ENCODE measurements around the gene DNM2.

The DNM2 gene

DNA sequence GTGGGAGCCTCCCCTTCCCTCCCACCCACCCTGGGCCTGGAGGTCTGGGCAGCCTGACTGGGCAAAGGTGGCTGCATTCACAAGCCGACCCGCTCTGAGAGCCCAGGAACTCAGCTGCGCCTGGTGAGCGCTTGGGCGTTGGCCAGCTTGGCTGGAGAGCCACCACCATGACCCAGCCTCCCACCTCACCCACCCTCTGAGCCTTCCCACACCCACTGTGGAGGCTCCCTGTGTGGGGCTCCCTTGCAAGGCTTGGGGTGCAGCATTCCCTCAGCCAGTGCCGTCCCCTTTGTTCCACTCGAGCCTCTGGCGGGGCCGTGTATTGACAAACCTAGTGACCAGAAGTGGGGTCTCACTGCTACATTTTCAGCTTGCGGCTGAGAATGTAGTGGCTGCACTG lies 31.7 kb upstream of the DNM2 start:
- Histone ChIP-seq H3K27ac (ENCODE audit: low read length, poor library complexity, severe bottlenecking) (no peak overlapping the region), H2BK12ac (ENCODE audit: low read length in 2 of 2) (no peak overlapping the region), H3K4ac (ENCODE audit: low read depth in 1 of 2, low read length in 2 of 2) (no peak overlapping the region), H3K36me3 (ENCODE audit: control insufficient read depth in 1 of 2, insufficient read depth in 2 of 2, low read depth in 1 of 2, low read length in 2 of 2) (peaks cover 87 to 91% of the 10 kb centered on the region in 2 experiments), H3K4me1 (ENCODE audit: control insufficient read depth, insufficient read depth, low read depth, low read length) (peaks cover 11% of the 10 kb centered on the region), H2BK15ac (ENCODE audit: low read depth, poor library complexity, severe bottlenecking) (no peak overlapping the region), H2AFZ (ENCODE audit: low read depth, low read length) (no peak overlapping the region), H3K4me2 (ENCODE audit: low read length, poor library complexity, severe bottlenecking) (no peak overlapping the region), H3K27me3 (ENCODE audit: control insufficient read depth in 1 of 2, insufficient read depth in 1 of 2, low read length in 2 of 2) (no peaks in the 10 kb centered on the region), H3K18ac (ENCODE audit: low read depth in 1 of 2, low read length in 2 of 2) (no peak overlapping the region), H3K4me3 (ENCODE audit: insufficient read depth in 1 of 2, low read depth in 1 of 2, low read length in 2 of 2) (no peak overlapping the region), H3K14ac (ENCODE audit: low read length in 2 of 2) (no peak overlapping the region), H3K9ac (ENCODE audit: low read length) (no peak overlapping the region), H3K9me3 (ENCODE audit: control insufficient read depth, low read length) (no peaks in the 10 kb centered on the region), H4K8ac (ENCODE audit: low read length) (no peak overlapping the region), H3K23ac (ENCODE audit: low read length in 2 of 2) (no peak overlapping the region), H2BK120ac (ENCODE audit: low read depth, low read length) (no peak overlapping the region), H2BK5ac (ENCODE audit: low read depth, low read length, poor library complexity, severe bottlenecking) (no peak overlapping the region), H2AK5ac (ENCODE audit: low read length, severe bottlenecking) (no peak overlapping the region), H4K91ac (ENCODE audit: low read length) (no peak overlapping the region), H3K79me1 (replicated peaks; ENCODE audit: low read length, poor library complexity, severe bottlenecking) (peaks cover 62% of the 10 kb centered on the region)
- DNase-seq, result no peak
- WGBS, result 97% methylated on average over 10 of the region's 10 CpGs

DNA sequence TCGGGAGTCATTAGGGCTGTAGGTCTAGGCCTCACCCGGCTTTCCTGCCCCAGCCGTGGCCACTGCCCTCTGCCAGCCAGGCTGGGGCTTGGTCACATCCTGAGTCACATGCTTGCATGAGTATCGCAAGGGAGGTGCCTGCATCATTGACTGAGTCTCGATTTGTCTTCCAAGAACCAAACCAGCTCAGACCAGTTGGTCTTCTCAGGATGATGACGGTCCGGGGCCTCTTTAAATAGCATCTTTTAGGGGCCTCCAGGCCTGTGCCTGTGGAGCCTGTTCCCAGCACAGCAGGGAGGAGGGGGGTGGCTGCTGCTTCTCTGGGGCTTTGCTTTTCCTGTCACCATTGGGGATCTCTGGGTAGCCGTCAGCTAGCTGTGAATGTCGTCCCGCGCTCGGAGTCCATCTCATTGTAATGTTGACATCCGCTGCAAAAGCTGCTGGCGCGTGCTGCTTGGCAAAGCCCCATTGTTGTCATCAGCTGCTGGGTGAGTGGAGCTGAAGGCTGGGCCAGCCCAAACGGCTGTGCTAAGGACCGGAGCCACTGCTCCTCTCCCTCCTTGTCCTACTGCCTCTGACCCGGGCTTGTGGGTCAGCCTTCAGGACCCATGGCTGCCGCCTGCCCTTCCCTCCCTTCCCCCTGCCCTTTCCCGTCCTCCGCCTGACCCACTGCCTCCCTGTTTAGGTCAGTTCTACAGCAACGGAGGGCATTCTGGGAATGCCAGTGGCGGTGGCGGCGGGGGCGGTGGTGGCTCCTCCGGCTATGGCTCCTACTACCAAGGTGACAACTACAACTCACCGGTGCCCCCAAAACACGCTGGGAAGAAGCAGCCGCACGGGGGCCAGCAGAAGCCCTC lies 31.0 kb upstream of the DNM2 start:
- H4K91ac ChIP-seq (ENCODE audit: low read length), result no peak overlapping the region
- peaks cover 62% of the 10 kb centered on the region for H3K79me1 ChIP-seq (replicated peaks; ENCODE audit: low read length, poor library complexity, severe bottlenecking)
- WGBS, result 95% methylated on average over 31 of the region's 31 CpGs

GRCh38 chr19:10687518-10688288 lies 30.2 kb upstream of the DNM2 start:
- Histone ChIP-seq H2AK5ac (ENCODE audit: low read length, severe bottlenecking) (no peak overlapping the region), H3K27me3 (ENCODE audit: control insufficient read depth in 1 of 2, insufficient read depth in 1 of 2, low read length in 2 of 2) (no peaks in the 10 kb centered on the region), H2BK120ac (ENCODE audit: low read depth, low read length) (no peak overlapping the region), H2AFZ (ENCODE audit: low read depth, low read length) (no peak overlapping the region), H2BK12ac (ENCODE audit: low read length in 2 of 2) (no peak overlapping the region), H3K9ac (ENCODE audit: low read length) (no peak overlapping the region), H3K36me3 (ENCODE audit: control insufficient read depth in 1 of 2, insufficient read depth in 2 of 2, low read depth in 1 of 2, low read length in 2 of 2) (peaks cover 87 to 91% of the 10 kb centered on the region in 2 experiments), H3K23ac (ENCODE audit: low read length in 2 of 2) (no peak overlapping the region), H3K27ac (ENCODE audit: low read length, poor library complexity, severe bottlenecking) (no peak overlapping the region), H3K18ac (ENCODE audit: low read depth in 1 of 2, low read length in 2 of 2) (no peak overlapping the region), H4K8ac (ENCODE audit: low read length) (no peak overlapping the region), H3K4ac (ENCODE audit: low read depth in 1 of 2, low read length in 2 of 2) (no peak overlapping the region), H3K4me3 (ENCODE audit: insufficient read depth in 1 of 2, low read depth in 1 of 2, low read length in 2 of 2) (no peak overlapping the region), H3K14ac (ENCODE audit: low read length in 2 of 2) (no peak overlapping the region), H3K79me1 (replicated peaks; ENCODE audit: low read length, poor library complexity, severe bottlenecking) (peaks cover 59% of the 10 kb centered on the region), H3K4me2 (ENCODE audit: low read length, poor library complexity, severe bottlenecking) (no peak overlapping the region), H2BK5ac (ENCODE audit: low read depth, low read length, poor library complexity, severe bottlenecking) (no peak overlapping the region), H4K91ac (ENCODE audit: low read length) (no peak overlapping the region), H3K4me1 (ENCODE audit: control insufficient read depth, insufficient read depth, low read depth, low read length) (peaks cover 12% of the 10 kb centered on the region), H3K9me3 (ENCODE audit: control insufficient read depth, low read length) (no peaks in the 10 kb centered on the region), H2BK15ac (ENCODE audit: low read depth, poor library complexity, severe bottlenecking) (no peak overlapping the region)
- WGBS, result 97% methylated on average over 25 of the region's 25 CpGs
- DNase-seq, result no peak

More for the DNA sequence above, 31.0 kb upstream of the DNM2 start:
- H2BK15ac ChIP-seq (ENCODE audit: low read depth, poor library complexity, severe bottlenecking), result peak overlapping the region; percentile 3
- H3K4ac ChIP-seq (ENCODE audit: low read depth in 1 of 2, low read length in 2 of 2), result no peak overlapping the region
- H2AK5ac ChIP-seq (ENCODE audit: low read length, severe bottlenecking), result no peak overlapping the region
- no peak overlapping the region for H4K8ac ChIP-seq (ENCODE audit: low read length)
- no peak overlapping the region for H3K27ac ChIP-seq (ENCODE audit: low read length, poor library complexity, severe bottlenecking)
- no peak overlapping the region for H2BK5ac ChIP-seq (ENCODE audit: low read depth, low read length, poor library complexity, severe bottlenecking)
- no peak overlapping the region for H3K4me2 ChIP-seq (ENCODE audit: low read length, poor library complexity, severe bottlenecking)
- no peaks in the 10 kb centered on the region for H3K27me3 ChIP-seq (ENCODE audit: control insufficient read depth in 1 of 2, insufficient read depth in 1 of 2, low read length in 2 of 2)
- H3K36me3 ChIP-seq (ENCODE audit: control insufficient read depth in 1 of 2, insufficient read depth in 2 of 2, low read depth in 1 of 2, low read length in 2 of 2), result peaks cover 87 to 91% of the 10 kb centered on the region in 2 experiments
- H3K23ac ChIP-seq (ENCODE audit: low read length in 2 of 2), result no peak overlapping the region
- H3K9ac ChIP-seq (ENCODE audit: low read length), result peak overlapping the region; percentile 20
- H2AFZ ChIP-seq (ENCODE audit: low read depth, low read length), result no peak overlapping the region
- no peak overlapping the region for H2BK120ac ChIP-seq (ENCODE audit: low read depth, low read length)
- H3K4me1 ChIP-seq (ENCODE audit: control insufficient read depth, insufficient read depth, low read depth, low read length), result peaks cover 12% of the 10 kb centered on the region
- no peak overlapping the region for H2BK12ac ChIP-seq (ENCODE audit: low read length in 2 of 2)
- no peak overlapping the region for H3K14ac ChIP-seq (ENCODE audit: low read length in 2 of 2)
- no peaks in the 10 kb centered on the region for H3K9me3 ChIP-seq (ENCODE audit: control insufficient read depth, low read length)
- H3K18ac ChIP-seq (ENCODE audit: low read depth in 1 of 2, low read length in 2 of 2), result peak overlapping the region in 1 of 2 experiments; percentile 23
- H3K4me3 ChIP-seq (ENCODE audit: insufficient read depth in 1 of 2, low read depth in 1 of 2, low read length in 2 of 2), result no peak overlapping the region
- no peak for DNase-seq
